Measurements from ENCODE around the gene UMODL1. TPM values are rescaled to one million over a fixed set of nuclear protein-coding genes. Genes with fewer than 3 reads are reported as not detected.

UMODL1 gene
- total and polyA plus RNA-seq, 10 of the 15 experiments (the other 5 are each of a cell fraction or from before 2014, with no cell fraction given) = 0.01 to 0.11 (median 0.03) TPM; not detected in 5

GRCh38 chr21:42124081-42124480, 53.0 kb downstream of the UMODL1 start (continued):
- TF ChIP-seq NRF1 (conservative IDR thresholded peaks at IDR 0.05; ENCODE audit: low read depth, low read length) (no peak), E4F1 (IDR thresholded peaks at IDR 0.05; ENCODE audit: borderline replicate concordance, partially characterized antibody) (no peak), POU2F2 (IDR thresholded peaks at IDR 0.05; ENCODE audit: borderline replicate concordance, low read depth, low read length) (no peak), ZNF592 (IDR thresholded peaks at IDR 0.05) (no peak), ATF7 (IDR thresholded peaks at IDR 0.05; ENCODE audit: low read depth) (no peak), GABPA (IDR thresholded peaks at IDR 0.05; ENCODE audit: low read depth) (no peak), ELK1 (IDR thresholded peaks at IDR 0.05; ENCODE audit: low read depth, low read length) (no peak), POLR2AphosphoS2 (IDR thresholded peaks at IDR 0.05; ENCODE audit: low read depth, low read length) (no peak), NFXL1 (IDR thresholded peaks at IDR 0.05; ENCODE audit: borderline replicate concordance) (no peak)

All from GM12878 (cell line).